NK-92 treated with Interleukin-12 subunit alpha and Interleukin-12 subunit beta, amount 100 ng/mL, for 24 hours (cell line): Measurements from ENCODE around the gene PDE1A.

Experiments
- DNase-seq: peaks from one replicate; lab custom pipeline; 2025; lab: John Stamatoyannopoulos, UW

Gene PDE1A

GRCh38 chr2:182267971-182268370 is 158.9 kb downstream of the PDE1A start:
- no peak for DNase-seq

- no peak for DNase-seq
Measured at GRCh38 chr2:182266909-182267308, 159.9 kb downstream of the PDE1A start.

- no peak for DNase-seq
Measured at GRCh38 chr2:182265718-182266117, 161.1 kb downstream of the PDE1A start.

- no peak for DNase-seq
Measured at GRCh38 chr2:182261860-182262387, 164.9 kb downstream of the PDE1A start.

- no peak for DNase-seq
Measured at GRCh38 chr2:182259629-182260150, 167.1 kb downstream of the PDE1A start.

- DNase-seq = no peak
Measured at GRCh38 chr2:182252534-182252933, 174.3 kb downstream of the PDE1A start.

GRCh38 chr2:182248898-182249297 is 177.9 kb downstream of the PDE1A start:
- no peak for DNase-seq

GRCh38 chr2:182248362-182248761 is 178.5 kb downstream of the PDE1A start:
- no peak for DNase-seq

- no peak for DNase-seq
Measured at GRCh38 chr2:182247831-182248230, 179.0 kb downstream of the PDE1A start.

- no peak for DNase-seq
Measured at GRCh38 chr2:182245963-182246362, 180.9 kb downstream of the PDE1A start.

GRCh38 chr2:182242609-182243008 is 184.2 kb downstream of the PDE1A start:
- no peak for DNase-seq

- no peak for DNase-seq
Measured at GRCh38 chr2:182241936-182242335, 184.9 kb downstream of the PDE1A start.

GRCh38 chr2:182240862-182241371 is 185.9 kb downstream of the PDE1A start:
- peak; percentile 4 for DNase-seq

- no peak for DNase-seq
Measured at GRCh38 chr2:182230561-182230960, 196.3 kb downstream of the PDE1A start.

GRCh38 chr2:182229297-182229696 is 197.5 kb downstream of the PDE1A start:
- DNase-seq = no peak

- no peak for DNase-seq
Measured at GRCh38 chr2:182228741-182229140, 198.1 kb downstream of the PDE1A start.

- no peak for DNase-seq
Measured at GRCh38 chr2:182228073-182228473, 198.8 kb downstream of the PDE1A start.

- DNase-seq = no peak
Measured at GRCh38 chr2:182226807-182227206, 200.0 kb downstream of the PDE1A start.

- DNase-seq = no peak
Measured at GRCh38 chr2:182224669-182225068, 202.2 kb downstream of the PDE1A start.

GRCh38 chr2:182220998-182221397 is 205.8 kb downstream of the PDE1A start:
- DNase-seq = no peak

- DNase-seq = no peak
Measured at GRCh38 chr2:182220335-182220734, 206.5 kb downstream of the PDE1A start.

GRCh38 chr2:182210669-182211068 is 216.2 kb downstream of the PDE1A start:
- no peak for DNase-seq

GRCh38 chr2:182208421-182208820 is 218.4 kb downstream of the PDE1A start:
- DNase-seq = no peak

- no peak for DNase-seq
Measured at GRCh38 chr2:182207049-182207746, 219.6 kb downstream of the PDE1A start.
